T-helper 2 cell (primary cell): ENCODE measurements around the gene UBE2E1.

ENCODE experiments used
- DNase-seq, 5 experiments: peaks; one replicate each; pipeline versions ENCODE4 v3.0.0 to v3.0.0-alpha.2; 2012 to 2022

Gene UBE2E1

DNA sequence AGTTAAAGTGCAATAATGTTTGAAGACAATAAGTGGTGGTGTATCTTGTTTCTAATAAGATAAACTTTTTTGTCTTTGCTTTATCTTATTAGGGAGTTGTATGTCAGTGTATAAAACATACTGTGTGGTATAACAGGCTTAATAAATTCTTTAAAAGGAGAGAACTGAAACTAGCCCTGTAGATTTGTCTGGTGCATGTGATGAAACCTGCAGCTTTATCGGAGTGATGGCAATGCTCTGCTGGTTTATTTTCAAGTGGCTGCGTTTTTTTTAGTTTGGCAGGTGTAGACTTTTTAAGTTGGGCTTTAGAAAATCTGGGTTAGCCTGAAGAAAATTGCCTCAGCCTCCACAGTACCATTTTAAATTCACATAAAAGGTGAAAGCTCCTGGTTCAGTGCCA lies 113.9 kb downstream of the UBE2E1 start:
- no peak for DNase-seq

DNA sequence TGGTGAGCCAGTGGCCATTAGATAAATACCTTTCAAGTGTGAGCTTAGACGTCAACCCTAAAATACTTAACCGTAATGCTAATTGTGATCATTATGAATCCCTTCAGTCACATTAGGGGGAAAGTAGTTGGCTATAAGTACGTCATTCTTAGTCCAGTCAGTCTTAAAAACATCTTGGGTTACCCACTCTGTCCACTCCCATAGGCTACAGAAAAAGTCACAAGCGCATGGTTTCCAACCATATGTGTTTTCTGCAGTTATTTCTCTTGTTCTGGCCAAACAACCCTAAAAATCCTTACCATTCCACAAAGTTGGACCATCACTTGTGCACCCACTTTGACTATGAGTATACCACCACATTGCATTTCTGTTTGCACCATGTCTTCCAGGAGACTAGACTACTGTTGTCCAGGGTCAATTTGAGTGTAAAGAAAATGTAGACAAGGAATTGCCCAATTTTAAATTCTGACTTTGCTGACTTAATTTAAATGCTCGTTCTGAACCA lies 114.4 kb downstream of the UBE2E1 start:
- DNase-seq = no peak

DNA sequence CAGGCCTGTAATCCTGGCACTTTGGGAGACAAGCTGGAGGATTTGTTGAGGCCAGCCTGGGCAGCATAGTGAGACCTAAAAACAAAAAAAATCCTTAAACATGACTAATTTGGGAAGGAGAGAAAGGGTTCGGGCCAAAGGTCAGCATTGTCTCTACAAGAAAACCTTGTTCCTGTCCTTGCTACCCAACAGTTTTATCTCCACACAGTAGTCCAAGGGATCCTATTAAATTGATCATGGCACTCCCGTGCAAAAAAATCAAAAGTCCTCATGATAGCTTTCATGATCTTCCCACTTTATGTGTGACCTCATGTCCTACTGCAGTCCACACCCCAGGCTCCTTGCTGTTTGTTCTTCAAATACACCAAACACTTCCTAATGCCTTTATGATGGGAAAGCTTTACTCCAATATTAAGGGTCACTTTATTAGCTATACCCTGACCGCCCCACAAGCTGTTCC lies 115.3 kb downstream of the UBE2E1 start:
- DNase-seq = no peak

GRCh38 chr3:23923786-23924185 lies 118.0 kb downstream of the UBE2E1 start:
- DNase-seq = no peak

DNA sequence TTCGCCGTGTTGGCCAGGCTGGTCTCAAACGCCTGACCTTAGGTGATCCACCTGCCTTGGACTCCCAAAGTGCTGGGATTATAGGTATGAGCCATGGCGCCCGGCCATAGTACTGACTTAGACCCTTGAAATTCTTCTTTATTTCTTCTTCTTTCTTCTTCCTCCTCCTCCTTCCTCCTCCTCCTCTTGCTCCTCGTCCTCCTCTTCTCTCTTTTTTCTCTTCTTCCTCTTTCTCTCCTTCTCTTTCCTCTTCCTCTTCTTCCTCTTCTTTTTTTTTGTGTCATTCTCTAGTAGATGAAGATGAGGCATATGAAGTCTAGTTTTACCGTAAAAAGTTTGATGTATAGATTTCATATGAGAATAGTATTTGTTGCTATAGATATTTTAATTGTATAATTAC lies 120.5 kb downstream of the UBE2E1 start:
- no peak for DNase-seq

DNA sequence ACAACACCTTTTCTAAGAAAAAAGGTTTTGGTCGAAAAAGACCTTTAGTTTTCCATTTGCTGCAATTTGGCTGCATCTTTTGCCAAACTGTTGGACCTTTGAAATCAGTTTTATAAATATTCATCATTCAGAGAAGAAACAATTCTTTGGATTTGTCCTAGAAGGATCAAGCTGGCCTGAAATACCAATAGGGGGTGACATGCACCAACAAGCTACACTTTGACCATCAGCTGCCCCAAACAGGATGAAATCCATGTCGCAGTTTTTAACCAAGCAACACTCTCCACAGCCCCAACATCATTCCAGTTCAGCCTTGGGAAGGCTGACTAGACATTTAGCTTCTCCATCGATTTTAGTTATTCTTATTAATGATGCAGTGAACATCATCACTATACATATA lies 121.0 kb downstream of the UBE2E1 start:
- no peak for DNase-seq

DNA sequence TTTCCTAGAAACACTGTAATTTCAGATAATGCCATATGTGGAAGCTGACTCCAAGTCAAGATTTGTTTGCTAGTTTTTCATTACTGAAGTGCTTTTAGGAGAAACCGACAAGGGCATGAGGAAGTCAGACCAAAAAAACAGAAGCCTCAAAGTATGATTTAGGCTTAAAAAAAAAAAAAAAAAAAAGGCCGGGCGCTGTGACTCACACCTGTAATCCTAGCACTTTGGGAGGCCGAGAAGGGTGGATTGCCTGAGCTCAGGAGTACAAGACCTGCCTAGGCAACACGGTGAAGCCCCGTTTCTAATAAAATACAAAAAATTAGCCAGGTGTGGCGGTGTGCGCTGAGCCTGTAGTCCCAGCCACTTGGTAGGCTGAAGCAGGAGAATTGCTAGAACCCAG lies 122.8 kb downstream of the UBE2E1 start:
- no peak for DNase-seq

DNA sequence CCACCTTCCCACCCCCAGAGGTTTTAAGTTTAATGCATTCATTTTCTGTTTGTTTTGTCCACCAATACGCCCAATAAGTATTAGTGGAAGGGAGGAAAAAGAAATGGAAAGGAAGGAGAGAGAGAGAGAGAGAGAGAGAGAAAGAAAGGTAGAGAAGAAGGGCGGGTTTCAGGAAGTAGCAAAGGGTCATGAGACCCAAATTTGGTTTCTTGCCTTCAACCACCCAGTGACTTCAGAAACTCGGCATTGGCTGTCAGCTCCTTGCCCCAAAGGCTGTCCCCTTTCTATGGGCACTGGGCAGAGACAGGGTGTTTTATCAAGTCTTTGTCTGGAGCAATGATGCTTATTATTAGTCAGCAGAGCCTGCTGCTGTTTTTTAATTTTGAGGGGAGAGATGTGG lies 125.8 kb downstream of the UBE2E1 start:
- no peak for DNase-seq

GRCh38 chr3:23932571-23932970 lies 126.8 kb downstream of the UBE2E1 start:
- no peak for DNase-seq

GRCh38 chr3:23934253-23934652 lies 128.5 kb downstream of the UBE2E1 start:
- no peak for DNase-seq

- DNase-seq = no peak
Observed at GRCh38 chr3:23937296-23937695, 131.5 kb downstream of the UBE2E1 start.

DNA sequence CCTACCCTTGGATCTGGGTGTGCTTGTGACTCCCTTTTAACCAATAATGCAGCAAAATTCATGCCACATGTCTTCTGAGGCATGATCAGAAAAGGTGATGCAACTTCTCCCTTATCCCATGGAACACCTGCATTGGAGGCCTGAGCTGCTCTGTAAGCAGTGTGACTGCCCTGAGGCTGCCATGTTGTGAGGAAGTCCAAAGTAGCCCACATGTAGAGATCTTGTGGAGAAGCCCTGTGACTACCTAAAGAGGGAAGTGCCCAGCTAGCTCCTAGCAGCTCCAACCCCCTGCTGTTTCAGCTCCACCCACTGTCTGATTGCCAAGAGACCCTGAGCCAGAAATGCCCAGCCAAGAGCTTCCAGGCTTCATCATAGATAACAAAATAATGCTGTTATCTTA lies 132.9 kb downstream of the UBE2E1 start:
- no peak for DNase-seq

- DNase-seq = no peak
Observed at GRCh38 chr3:23940775-23941174, 135.0 kb downstream of the UBE2E1 start.
